Fibroblast of the aortic adventitia (primary cell): ENCODE measurements around the gene TANC1. TPM values are rescaled to one million over a fixed set of nuclear protein-coding genes. Genes with fewer than 3 reads are reported as not detected.

Experiments used
- DNase-seq: peaks from one replicate; pipeline ENCODE4 v3.0.0-alpha.2; 2010; ENCODE audit warnings: low read depth
- H3K4me3 ChIP-seq: 2 replicates; pipeline ENCODE4 v1.5.1; 2011; ENCODE audit warnings: low read depth, mild to moderate bottlenecking, control low read depth, low read length, moderate library complexity
- CTCF ChIP-seq: IDR thresholded peaks from 2 replicates; pipeline ENCODE4 v1.5.1; 2011; ENCODE audit warnings: mild to moderate bottlenecking, low read length, control low read depth, inconsistent platforms; ENCODE audit not compliant: insufficient read depth
- total RNA-seq: library from RNA; depleted of rRNA; stranded (reverse); fragments of >200 nt; gene quantifications from 2 replicates; pipeline ENCODE4 v1.2.3, GENCODE V29; 2012; ENCODE audit warnings: low replicate concordance

The TANC1 gene
- total RNA-seq, 1 donor, result 11.9 TPM

GRCh38 chr2:158928515-158928914 is 39.9 kb upstream of the TANC1 start:
- TF ChIP-seq CTCF, result no peak
- no peak for DNase-seq
- H3K4me3 ChIP-seq, result no peak overlapping the region

- no peak for TF ChIP-seq CTCF
- DNase-seq, result no peak
- no peak overlapping the region for H3K4me3 ChIP-seq
Observed at GRCh38 chr2:158928965-158929364, 39.5 kb upstream of the TANC1 start.

- peak; percentile 80 for DNase-seq
- no peak for TF ChIP-seq CTCF
- no peak overlapping the region for H3K4me3 ChIP-seq
Observed at GRCh38 chr2:158931572-158931971, 36.9 kb upstream of the TANC1 start.

GRCh38 chr2:158932131-158932645 is 36.3 kb upstream of the TANC1 start:
- H3K4me3 ChIP-seq, result no peak overlapping the region
- peak; percentile 79 for DNase-seq
- no peak for TF ChIP-seq CTCF

- no peak overlapping the region for H3K4me3 ChIP-seq
- DNase-seq, result no peak
- no peak for TF ChIP-seq CTCF
Observed at GRCh38 chr2:158934170-158934569, 34.3 kb upstream of the TANC1 start.

GRCh38 chr2:158935617-158936016 is 32.8 kb upstream of the TANC1 start:
- DNase-seq, result no peak
- no peak for TF ChIP-seq CTCF
- no peak overlapping the region for H3K4me3 ChIP-seq

- TF ChIP-seq CTCF, result no peak
- no peak overlapping the region for H3K4me3 ChIP-seq
- DNase-seq, result peak; percentile 90
Observed at GRCh38 chr2:158936978-158937377, 31.5 kb upstream of the TANC1 start.
